HG03520 (cell line): Measurements from ENCODE around the gene CTSC.
"Not testable (repeated sequence)": the region's sequence is repeated elsewhere in the genome, so short reads cannot be mapped to it uniquely, and the experiment has no call there.

Source experiments
- ATAC-seq: cut with Tn5 transposase; IDR thresholded peaks from one replicate; pipeline ENCODE4 v1.9.1; 2021; ENCODE audit warnings: mild to moderate bottlenecking, moderate library complexity; ENCODE audit not compliant: unreplicated experiment

CTSC gene

GRCh38 chr11:88353386-88353785, 15.8 kb upstream of the CTSC start:
- no peak for ATAC-seq

GRCh38 chr11:88352139-88352538, 14.6 kb upstream of the CTSC start:
- ATAC-seq: no peak

GRCh38 chr11:88348870-88349269, 11.3 kb upstream of the CTSC start:
- no peak for ATAC-seq

GRCh38 chr11:88345949-88346348, 8.4 kb upstream of the CTSC start:
- ATAC-seq: no peak

- ATAC-seq: no peak
Observed at GRCh38 chr11:88345408-88345807, 7.9 kb upstream of the CTSC start.

GRCh38 chr11:88344869-88345268, 7.3 kb upstream of the CTSC start:
- ATAC-seq: no peak

- no peak for ATAC-seq
Observed at GRCh38 chr11:88341522-88342251, 4.2 kb upstream of the CTSC start.

GRCh38 chr11:88340366-88340935, 2.9 kb upstream of the CTSC start:
- no peak for ATAC-seq

- peak; percentile 32 for ATAC-seq
Observed at GRCh38 chr11:88337987-88338668, 592 bp upstream of the CTSC start.

GRCh38 chr11:88335284-88335683, 2.3 kb downstream of the CTSC start:
- no peak for ATAC-seq

GRCh38 chr11:88333862-88334261, 3.7 kb downstream of the CTSC start:
- no peak for ATAC-seq

GRCh38 chr11:88332851-88333250, 4.7 kb downstream of the CTSC start:
- ATAC-seq: no peak

- ATAC-seq: no peak
Observed at GRCh38 chr11:88330826-88331428, 6.6 kb downstream of the CTSC start.

- ATAC-seq: no peak
Observed at GRCh38 chr11:88329563-88330250, 7.8 kb downstream of the CTSC start.

GRCh38 chr11:88327462-88328143, 9.9 kb downstream of the CTSC start:
- peak; percentile 42 for ATAC-seq

GRCh38 chr11:88327061-88327460, 10.5 kb downstream of the CTSC start:
- ATAC-seq: peak; percentile 40

GRCh38 chr11:88326099-88326498, 11.4 kb downstream of the CTSC start:
- ATAC-seq: no peak

- ATAC-seq: no peak
Observed at GRCh38 chr11:88324562-88325345, 12.8 kb downstream of the CTSC start.

- ATAC-seq: not testable (repeated sequence)
Observed at GRCh38 chr11:88322881-88323280, 14.7 kb downstream of the CTSC start.

- not testable (repeated sequence) for ATAC-seq
Observed at GRCh38 chr11:88321412-88321811, 16.1 kb downstream of the CTSC start.
